ENCODE measurements around the gene LENG8.

The LENG8 gene

GRCh38 chr19:54451331-54451871 lies 2.4 kb downstream of the LENG8 start (continued):
- TF ChIP-seq ZNF18 (tag by site-specific recombination; IDR thresholded peaks at IDR 0.05): no peak
- no peak for TF ChIP-seq ZNF621 (tag by site-specific recombination; IDR thresholded peaks at IDR 0.05)
- TF ChIP-seq SP3 (tag by site-specific recombination; IDR thresholded peaks at IDR 0.05): peak; percentile 19; the same call in 1 of the 2 replicates
- TF ChIP-seq ZIC2 (tag by site-specific recombination; IDR thresholded peaks at IDR 0.05): peak; percentile 81
- no peak for TF ChIP-seq HIC1 (tag by site-specific recombination; IDR thresholded peaks at IDR 0.05)
- TF ChIP-seq ZNF416 (tag by site-specific recombination; IDR thresholded peaks at IDR 0.05): no peak
- no peak for TF ChIP-seq ZNF449 (tag by site-specific recombination; IDR thresholded peaks at IDR 0.05)
- TF ChIP-seq WT1 (tag by site-specific recombination; IDR thresholded peaks at IDR 0.05): no peak
- peak; percentile 89; the same call in 1 of the 2 replicates for TF ChIP-seq ZNF174 (tag by site-specific recombination; IDR thresholded peaks at IDR 0.05)
- TF ChIP-seq ZNF488 (tag by site-specific recombination; IDR thresholded peaks at IDR 0.05): peak; percentile 54; the same call in 1 of the 2 replicates
- no peak for TF ChIP-seq IKZF3 (tag by site-specific recombination; IDR thresholded peaks at IDR 0.05)
- no peak for TF ChIP-seq ZNF514 (tag by site-specific recombination; IDR thresholded peaks at IDR 0.05)
- no peak for TF ChIP-seq ZNF341 (tag by site-specific recombination; IDR thresholded peaks at IDR 0.05; ENCODE audit: low read depth)
- no peak for TF ChIP-seq ZNF114 (tag by site-specific recombination; IDR thresholded peaks at IDR 0.05)
- peak; percentile 71 for TF ChIP-seq ZNF629 (tag by site-specific recombination; IDR thresholded peaks at IDR 0.05)
- TF ChIP-seq ZNF692 (tag by site-specific recombination; IDR thresholded peaks at IDR 0.05): peak; percentile 78
- no peak for TF ChIP-seq ZNF473 (tag by site-specific recombination; IDR thresholded peaks at IDR 0.05)
- TF ChIP-seq ZBTB7A (tag by site-specific recombination; IDR thresholded peaks at IDR 0.05; ENCODE audit: low read depth): no peak
- TF ChIP-seq BCL6B (tag by site-specific recombination; IDR thresholded peaks at IDR 0.05): no peak
- TF ChIP-seq ZNF214 (tag by site-specific recombination; IDR thresholded peaks at IDR 0.05; ENCODE audit: borderline replicate concordance): no peak
- TF ChIP-seq ZNF157 (tag by site-specific recombination; IDR thresholded peaks at IDR 0.05): no peak
- TF ChIP-seq PRDM6 (tag by site-specific recombination; IDR thresholded peaks at IDR 0.05): peak; percentile 64; the same call in 1 of the 2 replicates
- no peak for TF ChIP-seq TSHZ1 (tag by site-specific recombination; IDR thresholded peaks at IDR 0.05; ENCODE audit: borderline replicate concordance)

All from HEK293 (cell line).